22Rv1 (cell line): ENCODE data around the gene CACUL1.

ENCODE experiments used
- CTCF ChIP-seq: fragments of 450-650 bp; IDR thresholded peaks from 2 replicates; pipeline ENCODE4 v1.5.1; 2017; ENCODE audit warnings: mild to moderate bottlenecking
- ZFX ChIP-seq: fragments of 450-650 bp; IDR thresholded peaks from 2 replicates; pipeline ENCODE4 v1.6.1; 2017; ENCODE audit warnings: antibody characterized with exemption, borderline replicate concordance

DNA sequence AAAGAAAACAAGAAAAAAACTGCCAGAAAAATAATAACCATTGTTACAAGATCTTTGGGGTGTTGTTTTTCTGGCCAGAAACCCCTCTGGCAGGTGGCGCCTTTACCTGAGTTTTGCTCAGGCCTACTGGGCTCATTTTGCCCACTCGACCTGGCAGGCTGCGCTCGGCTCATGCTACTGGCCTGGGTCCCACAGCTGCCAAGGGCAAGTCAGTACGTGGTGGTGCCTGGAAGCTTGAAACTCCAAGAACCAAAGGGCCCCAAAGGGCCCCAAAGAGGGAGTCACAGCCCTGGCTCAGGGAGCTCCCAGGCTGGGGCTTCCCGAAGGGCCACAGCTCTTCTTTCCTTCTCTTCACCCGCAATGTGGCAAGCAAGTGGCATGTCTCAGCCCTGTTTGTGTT is 42.7 kb downstream of the CACUL1 start:
- TF ChIP-seq CTCF: no peak
- no peak for TF ChIP-seq ZFX
